ENCODE data around the gene RUNDC3A.

RUNDC3A gene

DNA sequence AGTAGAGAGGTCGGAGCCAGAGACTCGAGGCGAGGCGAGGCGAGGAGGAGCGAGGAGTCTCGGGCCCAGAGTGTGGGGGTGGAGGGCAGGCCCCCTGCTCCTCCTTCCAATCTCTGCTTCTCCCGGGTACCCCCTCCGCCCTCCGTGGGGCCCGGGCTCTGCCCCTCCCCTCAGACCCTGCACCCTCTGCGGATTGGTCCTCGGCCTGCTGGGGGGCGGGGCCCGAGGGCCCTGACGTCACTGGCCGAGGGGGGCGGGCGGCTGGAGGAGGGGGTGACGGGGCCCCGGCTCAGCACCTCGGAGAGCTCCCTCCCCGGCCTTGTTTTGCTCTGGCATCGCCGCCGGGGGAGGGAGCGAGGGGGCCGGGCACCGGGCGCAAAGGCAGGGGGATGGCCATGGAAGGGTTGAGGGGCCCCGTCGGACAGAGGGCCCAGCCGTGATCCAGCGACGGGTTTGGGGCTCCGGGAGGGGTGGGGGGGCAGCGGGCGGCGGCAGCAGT is at the start of gene RUNDC3A:
Gene RUNDC3A (plus strand): TSS at position 282 of the 499 bp plus-strand sequence. CDS start 232 bp downstream, outside the sequence.
- no peak within 1 kb of the TSS for H3K27ac Mint-ChIP-seq
- peaks cover 21% of the 10 kb centered on the region for H3K4me1 Mint-ChIP-seq
- no peaks in the 10 kb centered on the region for H3K36me3 Mint-ChIP-seq
- H3K27me3 Mint-ChIP-seq, result peaks cover 92% of the 10 kb centered on the region
- peak; percentile 91 for DNase-seq
- no peaks in the 10 kb centered on the region for H3K9me3 Mint-ChIP-seq
- H3K4me3 Mint-ChIP-seq, result peak within 1 kb of the TSS; percentile 38
- CTCF ChIA-PET, result no interaction called here

GRCh38 chr17:44258811-44259351 is 49.5 kb upstream of the RUNDC3A start:
- DNase-seq, result no peak
- H3K36me3 Mint-ChIP-seq, result no peaks in the 10 kb centered on the region
- H3K9me3 Mint-ChIP-seq, result no peaks in the 10 kb centered on the region
- H3K4me3 Mint-ChIP-seq, result no peak overlapping the region
- CTCF ChIA-PET, result interaction anchor here (0.6 kb wide), 1 partner anchor 493 kb away, joined by 3 read pairs; no protein-coding TSS in a partner anchor
- H3K4me1 Mint-ChIP-seq, result no peaks in the 10 kb centered on the region
- H3K27me3 Mint-ChIP-seq, result peaks cover 34% of the 10 kb centered on the region
- no peak overlapping the region for H3K27ac Mint-ChIP-seq

DNA sequence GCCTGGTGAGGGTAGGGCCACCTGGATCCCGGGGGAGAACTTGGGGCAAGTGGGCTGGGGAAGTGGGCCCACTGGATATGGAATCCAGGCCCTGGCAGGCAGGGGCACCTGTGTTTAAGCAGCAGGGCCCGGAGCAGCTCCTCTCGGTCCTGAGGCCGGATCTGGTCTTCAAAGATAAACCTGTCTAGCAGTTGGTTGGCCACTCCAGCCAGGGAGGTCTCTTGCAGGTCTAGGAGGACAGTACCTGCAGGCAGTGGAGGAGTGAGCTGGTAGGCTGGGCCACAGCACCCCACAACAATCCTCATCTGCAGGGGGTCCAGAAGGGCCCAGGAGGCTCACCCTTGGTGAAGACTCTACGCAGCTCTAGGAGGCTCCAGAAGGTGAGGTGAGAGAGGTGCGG is 48.1 kb upstream of the RUNDC3A start:
- Mint-ChIP-seq H3K36me3 (no peaks in the 10 kb centered on the region), H3K27ac (no peak overlapping the region), H3K27me3 (peaks cover 25% of the 10 kb centered on the region), H3K4me3 (no peak overlapping the region), H3K4me1 (no peaks in the 10 kb centered on the region), H3K9me3 (no peaks in the 10 kb centered on the region)
- no peak for DNase-seq
- CTCF ChIA-PET, result interaction anchor here (1.4 kb wide), 1 partner anchor 13 kb away, joined by 3 read pairs; no protein-coding TSS in a partner anchor

DNA sequence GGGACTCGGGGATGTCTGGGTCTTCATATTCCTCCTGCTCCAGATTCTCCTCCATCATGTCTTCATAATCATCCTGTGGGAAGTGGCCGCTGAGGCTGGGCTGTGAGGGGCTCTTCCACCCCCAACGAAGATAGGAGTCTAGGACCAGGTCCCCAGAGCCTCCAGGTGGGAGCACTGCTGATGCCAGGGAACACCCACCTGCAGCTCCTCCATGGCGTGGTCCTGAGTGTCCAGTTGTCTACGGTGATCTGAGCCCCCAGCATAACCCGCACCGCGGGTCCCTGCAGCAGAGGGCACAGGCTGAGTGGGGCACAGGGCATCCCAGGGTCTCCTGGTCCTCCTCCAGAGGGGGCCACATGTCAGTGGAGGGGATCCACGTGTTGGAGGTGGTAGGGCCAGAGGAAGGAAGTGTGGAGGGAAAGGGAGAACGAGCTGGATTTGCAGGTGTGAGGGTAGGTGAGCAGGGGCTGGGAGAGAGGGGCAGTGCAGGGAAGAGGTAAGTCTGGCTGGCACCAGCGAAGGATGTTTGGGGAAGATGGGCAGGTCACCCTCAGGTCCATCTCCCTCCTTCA is 45.7 kb upstream of the RUNDC3A start:
- no peaks in the 10 kb centered on the region for H3K4me1 Mint-ChIP-seq
- CTCF ChIA-PET, result no interaction called here
- no peaks in the 10 kb centered on the region for H3K9me3 Mint-ChIP-seq
- DNase-seq, result no peak
- H3K36me3 Mint-ChIP-seq, result no peaks in the 10 kb centered on the region
- H3K4me3 Mint-ChIP-seq, result no peak overlapping the region
- H3K27ac Mint-ChIP-seq, result no peak overlapping the region
- H3K27me3 Mint-ChIP-seq, result peaks cover 10% of the 10 kb centered on the region

DNA sequence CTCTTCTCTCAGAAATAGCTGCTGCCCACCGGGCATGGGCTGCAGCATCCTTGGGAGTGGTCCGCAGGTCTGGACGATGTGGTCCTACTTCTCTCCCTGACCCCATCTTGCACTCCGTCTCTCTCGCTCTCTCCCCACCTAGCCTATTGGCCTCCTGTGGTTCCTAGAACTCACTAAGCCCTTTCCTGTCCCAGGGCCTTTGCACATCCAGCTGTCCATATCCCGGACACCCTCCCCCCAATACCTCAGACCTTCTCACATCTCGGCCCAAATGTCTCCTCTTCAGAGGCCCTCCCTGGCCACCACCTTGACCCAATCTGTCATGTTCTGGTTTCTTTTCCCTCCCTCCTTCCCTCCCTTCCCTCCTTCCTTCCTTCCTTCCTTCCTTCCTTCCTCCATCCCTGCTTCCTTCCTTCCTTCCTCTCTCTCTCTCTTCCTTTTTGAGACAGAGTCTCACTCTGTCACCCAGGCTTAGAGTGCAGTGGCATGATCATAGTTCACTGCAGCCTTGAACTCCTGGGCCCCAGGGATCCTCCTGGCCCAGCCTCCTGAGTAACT is 45.0 kb upstream of the RUNDC3A start:
- H3K9me3 Mint-ChIP-seq, result no peaks in the 10 kb centered on the region
- peaks cover 10% of the 10 kb centered on the region for H3K27me3 Mint-ChIP-seq
- H3K27ac Mint-ChIP-seq, result no peak overlapping the region
- H3K36me3 Mint-ChIP-seq, result no peaks in the 10 kb centered on the region
- CTCF ChIA-PET, result no interaction called here
- H3K4me1 Mint-ChIP-seq, result no peaks in the 10 kb centered on the region
- DNase-seq, result no peak
- no peak overlapping the region for H3K4me3 Mint-ChIP-seq

- Mint-ChIP-seq H3K27ac (peak overlapping the region; percentile 29), H3K4me1 (no peaks in the 10 kb centered on the region), H3K36me3 (no peaks in the 10 kb centered on the region), H3K4me3 (no peak overlapping the region), H3K9me3 (no peaks in the 10 kb centered on the region), H3K27me3 (peaks cover 22% of the 10 kb centered on the region)
- DNase-seq, result no peak
- CTCF ChIA-PET, result no interaction called here
Observed at GRCh38 chr17:44266402-44267164, 41.8 kb upstream of the RUNDC3A start.

DNA sequence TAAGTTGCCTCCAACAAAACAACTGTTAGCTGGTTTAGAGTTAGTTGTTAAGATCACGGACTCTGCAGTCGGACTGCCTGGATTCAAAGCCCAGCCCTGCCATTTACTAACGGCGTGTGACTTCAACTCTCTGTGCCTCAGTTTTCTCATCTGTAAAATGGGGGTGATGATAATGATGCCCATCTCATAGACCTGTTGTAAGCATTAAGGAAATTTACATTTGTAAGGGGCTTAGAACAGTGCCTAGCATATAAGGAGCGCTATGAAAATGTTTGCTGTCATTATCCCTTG is 41.3 kb upstream of the RUNDC3A start:
- CTCF ChIA-PET, result no interaction called here
- Mint-ChIP-seq H3K27me3 (peaks cover 27% of the 10 kb centered on the region), H3K27ac (no peak overlapping the region)

DNA sequence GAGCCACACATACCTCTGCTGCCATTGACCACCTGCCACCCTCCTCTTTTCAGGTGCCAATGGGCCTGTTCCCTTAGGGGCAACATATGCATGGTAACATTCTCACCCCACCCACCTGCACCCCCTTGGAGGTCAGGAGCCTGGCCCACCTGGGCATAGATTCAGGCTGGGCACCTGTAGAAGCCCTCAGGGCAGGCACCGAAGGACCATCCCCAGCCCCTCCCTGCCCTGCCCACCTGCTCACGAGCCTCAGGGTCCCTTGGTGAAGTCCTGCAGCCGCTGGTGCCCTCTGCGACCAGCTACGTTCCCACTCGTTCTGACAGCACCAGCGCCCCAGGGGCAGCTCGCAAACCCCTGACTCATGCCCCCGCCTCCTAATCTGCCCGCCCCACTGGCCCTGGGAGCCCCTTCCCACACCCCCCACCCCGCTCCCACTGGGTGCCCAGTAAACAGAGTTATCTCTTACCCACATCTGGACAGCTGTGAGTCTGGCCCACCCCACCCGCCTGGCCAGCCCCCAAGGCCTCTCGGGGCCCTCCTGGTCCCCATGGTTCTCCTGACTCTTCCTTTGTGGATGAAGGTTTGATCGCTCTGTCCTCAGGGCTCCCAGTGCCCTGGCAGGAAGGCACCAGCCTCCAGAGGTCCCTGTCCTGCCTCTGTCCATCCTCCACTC is 40.4 kb upstream of the RUNDC3A start, which contains the start of gene SLC4A1:
Gene SLC4A1 (minus strand): TSS at position 318 of the 673 bp plus-strand sequence. CDS start 5,269 bp downstream, outside the sequence.
- H3K36me3 Mint-ChIP-seq, result no peaks in the 10 kb centered on the region
- CTCF ChIA-PET, result no interaction called here
- DNase-seq, result no peak
- H3K9me3 Mint-ChIP-seq, result no peaks in the 10 kb centered on the region
- H3K27me3 Mint-ChIP-seq, result peaks cover 32% of the 10 kb centered on the region
- H3K4me1 Mint-ChIP-seq, result no peaks in the 10 kb centered on the region
- no peak within 1 kb of the TSS for H3K4me3 Mint-ChIP-seq
- H3K27ac Mint-ChIP-seq, result no peak within 1 kb of the TSS

More for the DNA sequence above, 41.3 kb upstream of the RUNDC3A start:
- no peak for DNase-seq
- no peaks in the 10 kb centered on the region for H3K36me3 Mint-ChIP-seq
- H3K4me3 Mint-ChIP-seq, result no peak overlapping the region
- no peaks in the 10 kb centered on the region for H3K4me1 Mint-ChIP-seq
- no peaks in the 10 kb centered on the region for H3K9me3 Mint-ChIP-seq

DNA sequence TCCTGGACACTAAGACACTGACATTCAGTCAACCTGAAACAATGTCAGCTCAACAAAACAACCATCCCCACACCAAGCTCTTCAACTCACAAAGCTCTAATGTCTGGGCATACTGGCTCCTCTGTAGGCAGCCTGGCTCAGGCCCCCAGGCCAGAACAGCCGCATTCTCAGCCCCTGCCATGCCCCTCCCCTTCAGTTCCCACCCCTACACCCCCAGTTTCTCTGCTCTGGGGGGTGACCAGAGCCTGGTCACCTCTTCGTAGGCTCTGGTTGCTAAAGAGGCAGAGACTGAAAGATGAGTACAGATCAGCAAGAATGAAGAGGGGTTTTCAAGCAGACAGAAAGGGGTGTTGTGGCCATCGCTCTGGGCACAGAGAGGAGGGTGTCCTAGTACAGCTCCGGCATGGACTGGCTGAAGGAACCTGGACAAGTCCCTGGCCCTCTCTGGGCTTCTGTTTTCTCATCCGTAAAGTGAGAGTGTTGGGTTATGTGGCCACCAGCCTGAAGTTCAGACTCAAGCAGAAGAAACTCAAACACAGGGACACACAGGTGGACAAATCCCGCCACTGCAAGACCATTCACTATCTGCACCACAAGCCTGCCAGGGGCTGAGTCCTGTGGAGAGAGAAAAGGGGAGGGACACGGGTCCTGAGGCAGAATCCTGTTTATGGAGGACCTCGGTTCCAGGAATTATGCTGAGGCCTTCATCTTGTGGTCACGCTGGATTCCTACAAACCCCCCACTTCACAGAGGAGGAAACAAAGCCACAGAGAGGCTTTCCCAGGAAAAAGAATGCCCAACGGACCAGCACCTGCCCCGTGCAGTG is 39.5 kb upstream of the RUNDC3A start:
- Mint-ChIP-seq H3K27ac (no peak overlapping the region), H3K27me3 (peaks cover 33% of the 10 kb centered on the region), H3K9me3 (no peaks in the 10 kb centered on the region), H3K4me3 (no peak overlapping the region), H3K4me1 (no peaks in the 10 kb centered on the region), H3K36me3 (no peaks in the 10 kb centered on the region)
- no peak for DNase-seq
- CTCF ChIA-PET, result no interaction called here

DNA sequence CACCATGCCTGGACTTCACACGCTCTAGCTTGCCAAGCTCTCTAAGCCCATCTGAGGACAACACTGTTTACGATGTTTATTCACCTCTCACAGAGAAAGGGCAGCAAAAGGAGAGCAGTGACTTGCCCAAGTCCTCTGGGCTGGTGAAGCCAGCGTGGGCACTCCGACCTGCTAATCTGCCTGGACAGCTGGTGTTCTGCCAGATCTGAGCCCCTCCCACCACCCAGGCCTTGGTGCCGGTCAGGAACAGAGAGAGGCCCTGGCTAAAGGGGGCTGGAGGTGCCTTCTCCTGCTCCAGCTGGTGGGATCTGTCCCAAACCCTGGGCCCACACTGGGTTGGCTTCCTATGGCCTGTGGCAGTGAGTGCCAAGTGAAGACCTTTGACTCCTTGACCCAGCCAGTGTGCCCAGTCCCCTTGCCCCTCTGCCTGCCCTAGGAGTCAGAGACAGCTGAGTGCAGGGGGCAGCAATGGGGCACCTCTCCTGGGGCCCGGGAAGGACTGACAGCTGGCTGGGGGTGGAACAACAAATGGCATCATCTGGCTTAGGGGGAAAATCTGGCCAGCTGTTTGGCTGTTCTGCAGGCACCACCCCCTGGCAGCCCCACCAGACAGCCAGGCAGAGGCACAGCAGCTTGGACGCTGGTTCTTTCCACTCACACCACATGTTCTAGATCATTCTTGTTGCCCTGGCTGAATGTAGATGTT is 38.7 kb upstream of the RUNDC3A start:
- no peak overlapping the region for H3K4me3 Mint-ChIP-seq

DNA sequence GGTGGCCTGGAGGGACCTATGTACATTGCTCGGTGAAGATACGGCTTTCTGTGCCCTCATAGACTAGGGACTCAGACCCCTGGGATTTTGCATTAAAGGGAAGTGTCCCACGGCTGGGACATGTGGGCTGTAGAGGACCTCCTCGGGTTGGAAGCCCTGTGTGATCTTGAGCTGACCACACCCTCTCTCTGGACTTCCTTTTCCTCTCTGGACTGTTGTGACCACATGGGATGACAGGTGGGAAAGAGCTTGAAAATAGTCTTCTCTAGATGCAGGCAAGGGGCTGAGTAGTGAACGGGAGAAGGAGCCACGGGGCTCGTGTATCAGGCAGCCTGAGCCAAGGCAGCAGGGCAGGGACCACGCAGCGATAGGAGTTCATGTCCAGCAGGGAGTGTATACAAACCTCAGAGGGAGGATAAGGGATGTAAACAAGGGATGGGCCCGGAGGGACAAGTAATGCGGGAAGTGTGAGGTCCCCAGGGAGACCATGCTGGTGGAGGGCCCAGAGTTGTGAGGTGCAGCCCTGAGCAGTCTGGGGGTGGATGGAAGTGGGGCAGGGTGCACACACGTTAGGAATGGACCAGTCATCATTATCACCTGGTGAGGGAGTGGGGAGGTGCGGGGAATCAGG is 36.0 kb upstream of the RUNDC3A start:
- Mint-ChIP-seq H3K27me3 (peaks cover 54% of the 10 kb centered on the region), H3K4me3 (no peak overlapping the region), H3K36me3 (no peaks in the 10 kb centered on the region), H3K4me1 (no peaks in the 10 kb centered on the region), H3K27ac (no peak overlapping the region), H3K9me3 (no peaks in the 10 kb centered on the region)
- DNase-seq, result no peak
- CTCF ChIA-PET, result interaction anchor here (1.2 kb wide), 1 partner anchor 73 kb away, joined by 3 read pairs; no protein-coding TSS in a partner anchor

More for the DNA sequence above, 38.7 kb upstream of the RUNDC3A start:
- H3K36me3 Mint-ChIP-seq, result no peaks in the 10 kb centered on the region
- peaks cover 38% of the 10 kb centered on the region for H3K27me3 Mint-ChIP-seq
- no peaks in the 10 kb centered on the region for H3K4me1 Mint-ChIP-seq
- H3K27ac Mint-ChIP-seq, result no peak overlapping the region
- CTCF ChIA-PET, result no interaction called here
- no peaks in the 10 kb centered on the region for H3K9me3 Mint-ChIP-seq
- DNase-seq, result no peak

DNA sequence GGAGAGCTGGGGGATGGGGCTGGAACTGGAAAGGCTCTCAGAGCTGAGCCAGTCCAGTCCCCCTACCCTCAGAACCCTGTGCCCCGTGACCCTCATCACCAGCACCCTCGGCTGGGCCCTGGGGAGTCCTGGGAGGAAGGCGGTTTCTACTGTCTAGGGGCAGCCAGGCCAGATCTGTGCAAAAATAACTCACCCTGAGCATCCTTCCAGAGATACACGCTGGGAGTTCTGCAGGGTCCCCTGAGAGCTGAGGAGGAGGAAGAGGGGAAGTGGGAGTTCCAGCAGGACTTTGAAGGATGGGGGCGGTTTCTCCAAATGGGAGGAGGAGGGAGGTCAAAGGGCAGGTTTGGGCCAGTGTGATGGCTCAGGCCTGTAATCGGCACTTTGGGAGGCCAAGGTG is 35.4 kb upstream of the RUNDC3A start:
- H3K27me3 Mint-ChIP-seq, result peaks cover 55% of the 10 kb centered on the region
- H3K27ac Mint-ChIP-seq, result no peak overlapping the region
- no peaks in the 10 kb centered on the region for H3K9me3 Mint-ChIP-seq
- CTCF ChIA-PET, result interaction anchor here (1.2 kb wide), 1 partner anchor 73 kb away, joined by 3 read pairs; no protein-coding TSS in a partner anchor
- no peaks in the 10 kb centered on the region for H3K36me3 Mint-ChIP-seq
- no peak overlapping the region for H3K4me3 Mint-ChIP-seq
- H3K4me1 Mint-ChIP-seq, result no peaks in the 10 kb centered on the region
- no peak for DNase-seq

DNA sequence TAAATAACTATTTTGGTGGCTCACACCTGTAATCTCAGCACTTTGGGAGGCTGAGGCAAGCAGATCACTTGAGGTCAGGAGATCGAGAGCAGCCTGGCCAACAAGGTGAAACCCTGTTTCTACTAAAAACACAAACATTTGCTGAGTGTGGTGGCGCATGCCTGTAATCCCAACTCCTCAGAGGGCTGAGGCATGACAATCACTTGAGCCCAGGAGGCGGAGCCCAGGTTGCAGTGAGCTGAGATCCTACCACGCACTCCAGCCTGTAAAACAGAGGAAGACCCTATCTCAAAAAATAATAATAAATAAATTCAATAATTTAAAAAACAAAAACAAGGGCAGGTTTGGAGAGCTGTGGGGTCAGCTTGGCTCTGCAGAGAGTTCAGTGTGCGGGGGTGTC is 34.8 kb upstream of the RUNDC3A start:
- DNase-seq, result no peak
- peaks cover 55% of the 10 kb centered on the region for H3K27me3 Mint-ChIP-seq
- CTCF ChIA-PET, result interaction anchor here (1.2 kb wide), 1 partner anchor 72 kb away, joined by 3 read pairs; no protein-coding TSS in a partner anchor
- no peaks in the 10 kb centered on the region for H3K4me1 Mint-ChIP-seq
- no peaks in the 10 kb centered on the region for H3K36me3 Mint-ChIP-seq
- no peaks in the 10 kb centered on the region for H3K9me3 Mint-ChIP-seq
- no peak overlapping the region for H3K27ac Mint-ChIP-seq
- H3K4me3 Mint-ChIP-seq, result no peak overlapping the region
